Measurements from ENCODE around the gene KCNQ1. TPM values are rescaled to one million over a fixed set of nuclear protein-coding genes. Genes with fewer than 3 reads are reported as not detected.

The KCNQ1 gene
- total RNA-seq, 1 experiment from 2014 or later = 10.7 TPM

DNA sequence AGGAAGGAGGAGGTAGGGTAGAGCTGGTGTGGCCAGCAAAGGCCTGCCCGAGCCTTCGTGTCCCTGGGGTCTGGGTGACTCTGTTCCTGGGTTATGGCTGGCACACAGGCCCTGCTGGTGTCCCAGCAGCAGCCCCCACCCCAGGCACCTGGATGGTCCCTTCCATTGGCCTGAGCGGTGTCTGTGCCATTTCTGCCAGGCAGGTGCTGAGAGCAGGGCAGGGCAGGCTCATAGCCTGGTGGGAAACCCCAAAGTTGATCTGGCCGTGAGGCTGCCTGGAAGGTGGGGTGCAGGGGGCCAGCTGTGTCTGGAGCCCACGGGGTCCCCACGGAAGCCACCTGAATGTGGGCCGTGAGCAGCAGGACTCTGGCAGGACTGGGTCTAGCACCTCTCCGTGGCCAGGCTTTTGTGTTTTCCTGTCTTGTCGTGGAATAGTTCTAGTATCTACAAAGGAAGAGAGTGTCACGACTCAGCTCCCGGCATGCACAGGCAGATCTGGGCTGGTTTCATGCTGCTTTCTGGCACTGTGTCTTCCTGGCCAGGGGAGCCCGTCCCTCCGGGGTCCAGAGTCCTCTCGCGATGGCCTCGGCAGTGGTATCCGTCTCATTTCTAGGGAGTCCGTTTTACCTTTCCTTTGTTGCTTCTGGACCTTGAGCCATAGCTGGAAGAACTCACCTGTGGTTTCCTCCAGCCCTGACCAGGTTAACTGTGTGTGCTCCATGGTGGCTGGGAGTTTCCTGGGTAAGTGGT is 83.7 kb downstream of the KCNQ1 start:
- DNase-seq (ENCODE audit: low read depth, low spot score) (no peak), ATAC-seq (no peak)
- TF ChIP-seq SP1 (IDR thresholded peaks at IDR 0.05; ENCODE audit: low read depth) (no peak), FOSL1 (IDR thresholded peaks at IDR 0.05; ENCODE audit: low read depth) (no peak), SRF (IDR thresholded peaks at IDR 0.05; ENCODE audit: low read depth) (no peak), EZH2 (IDR thresholded peaks at IDR 0.05) (no peak), SIN3A (IDR thresholded peaks at IDR 0.05; ENCODE audit: low read depth) (no peak), ELF1 (IDR thresholded peaks at IDR 0.05; ENCODE audit: borderline replicate concordance, low read depth) (no peak)
- TF ChIP-seq, protein P1, sequence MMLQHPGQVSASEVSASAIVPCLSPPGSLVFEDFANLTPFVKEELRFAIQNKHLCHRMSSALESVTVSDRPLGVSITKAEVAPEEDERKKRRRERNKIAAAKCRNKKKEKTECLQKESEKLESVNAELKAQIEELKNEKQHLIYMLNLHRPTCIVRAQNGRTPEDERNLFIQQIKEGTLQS (IDR thresholded peaks at IDR 0.05) = no peak
- H3K9me2 ChIP-seq (ENCODE audit: insufficient read depth) = no peaks in the 10 kb centered on the region
- H3K79me2 ChIP-seq (ENCODE audit: insufficient read depth, low read length) = no peaks in the 10 kb centered on the region
- RAD21 ChIA-PET (ENCODE audit: low non-redundant PET in 1 of 2, low total read pairs in 2 of 2, uncharacterized antibody in 2 of 2, unreplicated experiment in 2 of 2) = no interaction called here
- H3K27ac ChIP-seq (ENCODE audit: low read depth, low read length) = no peak overlapping the region
- no peak overlapping the region for H3K4me2 ChIP-seq (ENCODE audit: low read length)
- CTCF ChIA-PET = interaction anchor here (0.8 kb wide), 1 partner anchor 362 kb away, joined by 3 read pairs; no protein-coding TSS in a partner anchor
- no peaks in the 10 kb centered on the region for H4K20me1 ChIP-seq (ENCODE audit: insufficient read depth)
- H2AFZ ChIP-seq (ENCODE audit: low read depth, low read length, poor library complexity, severe bottlenecking) = no peak overlapping the region
- H3K9ac ChIP-seq (ENCODE audit: low read length) = no peak overlapping the region
- no peaks in the 10 kb centered on the region for H3K9me3 ChIP-seq (ENCODE audit: control insufficient read depth in 1 of 2, insufficient read depth in 1 of 2, low read depth in 1 of 2, low read length in 2 of 2)
- no peak overlapping the region for H3K4me3 ChIP-seq (replicated peaks in 1 of 2; ENCODE audit: low read depth in 1 of 2, low read length in 2 of 2)
- H3K36me3 ChIP-seq (ENCODE audit: control insufficient read depth in 1 of 2, insufficient read depth in 2 of 2, low read length in 2 of 2) = no peaks in the 10 kb centered on the region
- BruUV-seq (replicated peaks) = no TSS peak
- POLR2A ChIA-PET = no interaction called here
- H3K27me3 ChIP-seq (ENCODE audit: insufficient read depth, low read length) = no peaks in the 10 kb centered on the region
- intact Hi-C loops (cut with micrococcal nuclease) = no loop called here
- H3K4me1 ChIP-seq (ENCODE audit: control insufficient read depth in 1 of 2, insufficient read depth in 2 of 2, low read length in 2 of 2) = peaks cover 9 to 13% of the 10 kb centered on the region in 2 experiments

DNA sequence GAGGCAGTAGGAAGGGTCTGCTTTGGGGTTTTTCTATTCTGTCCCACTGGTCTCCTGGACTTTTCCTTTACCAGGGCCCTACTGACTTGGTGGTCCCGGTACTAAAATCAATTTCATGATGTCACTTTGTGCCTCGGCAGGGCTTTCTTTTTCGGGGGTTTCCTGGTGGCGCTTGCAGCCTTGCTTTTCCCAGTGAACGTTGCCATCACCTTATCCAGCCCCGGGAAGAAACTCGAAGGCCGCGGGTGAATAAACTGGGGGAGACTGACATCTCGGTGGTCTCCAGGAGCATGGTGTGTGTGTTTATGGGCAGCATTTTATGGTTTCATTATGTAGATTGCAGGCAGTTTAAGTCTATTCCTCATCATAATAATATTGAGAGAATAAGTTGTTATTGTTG is 84.4 kb downstream of the KCNQ1 start:
- POLR2A ChIA-PET = no interaction called here
- Histone ChIP-seq H3K4me1 (ENCODE audit: control insufficient read depth in 1 of 2, insufficient read depth in 2 of 2, low read length in 2 of 2) (peaks cover 13 to 20% of the 10 kb centered on the region in 2 experiments), H3K36me3 (ENCODE audit: control insufficient read depth in 1 of 2, insufficient read depth in 2 of 2, low read length in 2 of 2) (no peaks in the 10 kb centered on the region), H3K9me3 (ENCODE audit: control insufficient read depth in 1 of 2, insufficient read depth in 1 of 2, low read depth in 1 of 2, low read length in 2 of 2) (no peaks in the 10 kb centered on the region), H2AFZ (ENCODE audit: low read depth, low read length, poor library complexity, severe bottlenecking) (no peak overlapping the region), H3K9ac (ENCODE audit: low read length) (no peak overlapping the region), H3K9me2 (ENCODE audit: insufficient read depth) (no peaks in the 10 kb centered on the region), H3K79me2 (ENCODE audit: insufficient read depth, low read length) (no peaks in the 10 kb centered on the region), H3K27ac (ENCODE audit: low read depth, low read length) (no peak overlapping the region), H3K4me3 (replicated peaks in 1 of 2; ENCODE audit: low read depth in 1 of 2, low read length in 2 of 2) (no peak overlapping the region), H3K4me2 (ENCODE audit: low read length) (no peak overlapping the region), H4K20me1 (ENCODE audit: insufficient read depth) (no peaks in the 10 kb centered on the region), H3K27me3 (ENCODE audit: insufficient read depth, low read length) (no peaks in the 10 kb centered on the region)
- BruUV-seq (replicated peaks) = no TSS peak
- DNase-seq (ENCODE audit: low read depth, low spot score) = no peak
- TF ChIP-seq, protein P2, sequence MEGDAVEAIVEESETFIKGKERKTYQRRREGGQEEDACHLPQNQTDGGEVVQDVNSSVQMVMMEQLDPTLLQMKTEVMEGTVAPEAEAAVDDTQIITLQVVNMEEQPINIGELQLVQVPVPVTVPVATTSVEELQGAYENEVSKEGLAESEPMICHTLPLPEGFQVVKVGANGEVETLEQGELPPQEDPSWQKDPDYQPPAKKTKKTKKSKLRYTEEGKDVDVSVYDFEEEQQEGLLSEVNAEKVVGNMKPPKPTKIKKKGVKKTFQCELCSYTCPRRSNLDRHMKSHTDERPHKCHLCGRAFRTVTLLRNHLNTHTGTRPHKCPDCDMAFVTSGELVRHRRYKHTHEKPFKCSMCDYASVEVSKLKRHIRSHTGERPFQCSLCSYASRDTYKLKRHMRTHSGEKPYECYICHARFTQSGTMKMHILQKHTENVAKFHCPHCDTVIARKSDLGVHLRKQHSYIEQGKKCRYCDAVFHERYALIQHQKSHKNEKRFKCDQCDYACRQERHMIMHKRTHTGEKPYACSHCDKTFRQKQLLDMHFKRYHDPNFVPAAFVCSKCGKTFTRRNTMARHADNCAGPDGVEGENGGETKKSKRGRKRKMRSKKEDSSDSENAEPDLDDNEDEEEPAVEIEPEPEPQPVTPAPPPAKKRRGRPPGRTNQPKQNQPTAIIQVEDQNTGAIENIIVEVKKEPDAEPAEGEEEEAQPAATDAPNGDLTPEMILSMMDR (IDR thresholded peaks at IDR 0.05 in 2 of 3, conservative IDR thresholded peaks at IDR 0.05 in 1 of 3; ENCODE audit: borderline replicate concordance in 1 of 3, insufficient read depth in 1 of 3, low read depth in 2 of 3, low read length in 2 of 3) = no peak
- no peak for TF ChIP-seq CBX3 (IDR thresholded peaks at IDR 0.05; ENCODE audit: low read depth)
- CTCF ChIA-PET = no interaction called here
- RAD21 ChIA-PET (ENCODE audit: low non-redundant PET in 1 of 2, low total read pairs in 2 of 2, uncharacterized antibody in 2 of 2, unreplicated experiment in 2 of 2) = no interaction called here
- ATAC-seq = no peak
- intact Hi-C loops (cut with micrococcal nuclease) = no loop called here
